Astrocyte of the spinal cord (primary cell): ENCODE results near the gene TEKT2.

ENCODE experiments used
- DNase-seq: peaks from one replicate; pipeline ENCODE4 v3.0.0; 2011; ENCODE audit warnings: low read depth, low spot score
- H3K4me3 ChIP-seq: 2 replicates; pipeline ENCODE4 v1.5.1; 2011; ENCODE audit warnings: low read depth, mild to moderate bottlenecking, low read length, moderate library complexity
- in situ Hi-C: cut with HindIII; loops from 2 replicates; pipeline ENCODE4 v1.10.0; 2017; ENCODE audit warnings: low sequenced_read_pairs
- TF ChIP-seq, protein P1 (sequence below): IDR thresholded peaks from 2 replicates; pipeline ENCODE4 v1.5.1; 2012; ENCODE audit warnings: low read depth, mild to moderate bottlenecking, low read length, inconsistent platforms

Gene TEKT2

DNA sequence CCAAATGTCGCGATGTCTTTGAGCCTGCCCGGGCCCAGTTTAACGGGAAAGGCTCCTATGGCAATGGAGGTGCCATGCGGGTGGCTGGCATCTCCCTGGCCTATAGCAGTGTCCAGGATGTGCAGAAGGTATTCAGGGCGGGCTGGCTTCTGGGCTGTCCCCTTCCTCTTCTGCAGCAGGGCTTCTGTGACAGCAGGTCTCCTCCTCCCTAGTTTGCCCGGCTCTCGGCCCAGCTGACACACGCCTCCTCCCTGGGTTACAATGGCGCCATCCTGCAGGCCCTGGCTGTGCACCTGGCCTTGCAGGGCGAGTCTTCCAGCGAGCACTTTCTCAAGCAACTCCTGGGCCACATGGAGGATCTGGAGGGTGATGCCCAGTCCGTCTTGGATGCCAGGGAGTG lies 7.8 kb downstream of the TEKT2 start:
- in situ Hi-C loops, result no loop called here
- no peak overlapping the region for H3K4me3 ChIP-seq
- TF ChIP-seq, protein P1, sequence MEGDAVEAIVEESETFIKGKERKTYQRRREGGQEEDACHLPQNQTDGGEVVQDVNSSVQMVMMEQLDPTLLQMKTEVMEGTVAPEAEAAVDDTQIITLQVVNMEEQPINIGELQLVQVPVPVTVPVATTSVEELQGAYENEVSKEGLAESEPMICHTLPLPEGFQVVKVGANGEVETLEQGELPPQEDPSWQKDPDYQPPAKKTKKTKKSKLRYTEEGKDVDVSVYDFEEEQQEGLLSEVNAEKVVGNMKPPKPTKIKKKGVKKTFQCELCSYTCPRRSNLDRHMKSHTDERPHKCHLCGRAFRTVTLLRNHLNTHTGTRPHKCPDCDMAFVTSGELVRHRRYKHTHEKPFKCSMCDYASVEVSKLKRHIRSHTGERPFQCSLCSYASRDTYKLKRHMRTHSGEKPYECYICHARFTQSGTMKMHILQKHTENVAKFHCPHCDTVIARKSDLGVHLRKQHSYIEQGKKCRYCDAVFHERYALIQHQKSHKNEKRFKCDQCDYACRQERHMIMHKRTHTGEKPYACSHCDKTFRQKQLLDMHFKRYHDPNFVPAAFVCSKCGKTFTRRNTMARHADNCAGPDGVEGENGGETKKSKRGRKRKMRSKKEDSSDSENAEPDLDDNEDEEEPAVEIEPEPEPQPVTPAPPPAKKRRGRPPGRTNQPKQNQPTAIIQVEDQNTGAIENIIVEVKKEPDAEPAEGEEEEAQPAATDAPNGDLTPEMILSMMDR, result no peak
- no peak for DNase-seq

DNA sequence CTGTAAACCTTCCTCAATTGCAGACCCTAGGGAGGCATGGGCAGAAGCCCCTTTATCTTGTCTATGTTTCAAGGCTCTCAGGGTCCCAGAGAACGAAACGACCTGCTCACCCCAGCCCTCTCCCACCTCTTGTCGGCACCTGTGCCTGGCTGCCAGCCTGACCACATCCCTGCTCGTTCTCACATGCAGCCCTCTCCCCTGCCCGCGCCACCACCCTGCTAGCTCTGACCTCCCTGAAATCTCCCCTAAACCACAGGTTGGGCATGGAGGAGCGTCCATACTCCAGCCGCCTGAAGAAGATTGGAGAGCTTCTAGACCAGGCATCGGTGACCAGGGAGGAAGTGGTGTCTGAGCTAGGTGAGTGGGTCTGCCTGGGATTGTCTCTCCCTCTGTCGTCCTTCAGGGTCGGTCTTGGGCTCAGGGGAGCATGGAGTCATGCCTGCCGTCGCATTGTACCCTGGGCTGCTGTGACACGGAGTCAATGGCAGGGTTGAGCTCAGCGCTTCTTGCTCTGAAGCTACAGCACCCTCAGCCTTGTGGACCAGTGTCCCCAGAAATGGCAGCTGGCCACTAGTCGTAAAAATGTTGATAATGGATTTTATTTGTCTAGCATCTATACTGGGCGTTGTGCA lies 8.4 kb downstream of the TEKT2 start:
- TF ChIP-seq, protein P1, result no peak
- in situ Hi-C loops, result no loop called here
- no peak overlapping the region for H3K4me3 ChIP-seq
- DNase-seq, result no peak

DNA sequence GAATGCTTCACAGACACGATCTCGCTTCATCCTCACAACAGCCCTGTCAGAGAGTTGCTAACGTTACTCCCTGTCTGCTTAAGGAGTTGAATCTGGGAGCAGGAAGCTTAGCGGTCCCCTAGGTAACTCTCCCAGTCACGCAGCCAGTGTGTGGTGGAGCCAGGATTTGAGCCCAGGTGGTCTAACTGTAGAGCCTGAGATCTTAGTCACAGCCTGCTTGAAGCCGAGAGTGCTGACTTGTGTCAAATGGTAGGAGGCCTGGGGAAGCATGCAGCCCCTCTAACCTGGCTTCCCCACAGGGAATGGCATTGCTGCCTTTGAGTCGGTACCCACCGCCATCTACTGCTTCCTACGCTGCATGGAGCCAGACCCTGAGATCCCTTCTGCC lies 8.9 kb downstream of the TEKT2 start:
- H3K4me3 ChIP-seq, result no peak overlapping the region
- in situ Hi-C loops, result no loop called here
- no peak for DNase-seq
- TF ChIP-seq, protein P1, result no peak

DNA sequence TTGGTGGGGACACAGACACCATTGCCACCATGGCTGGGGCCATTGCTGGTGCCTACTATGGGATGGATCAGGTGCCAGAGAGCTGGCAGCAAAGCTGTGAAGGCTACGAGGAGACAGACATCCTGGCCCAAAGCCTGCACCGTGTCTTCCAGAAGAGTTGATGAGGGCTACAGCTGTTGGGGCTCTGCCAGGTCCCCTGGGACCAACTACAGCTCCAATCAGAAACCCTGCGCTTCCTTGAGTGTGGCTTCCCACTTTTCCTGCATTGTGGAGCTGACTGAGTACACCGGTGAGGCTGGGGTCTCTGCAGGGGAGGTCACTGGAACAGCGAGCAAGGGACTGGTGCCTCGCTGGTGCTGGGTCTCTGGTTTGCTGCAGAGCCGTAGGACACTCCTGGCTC lies 9.3 kb downstream of the TEKT2 start:
- H3K4me3 ChIP-seq, result no peak overlapping the region
- in situ Hi-C loops, result no loop called here
- TF ChIP-seq, protein P1, result no peak
- DNase-seq, result no peak

DNA sequence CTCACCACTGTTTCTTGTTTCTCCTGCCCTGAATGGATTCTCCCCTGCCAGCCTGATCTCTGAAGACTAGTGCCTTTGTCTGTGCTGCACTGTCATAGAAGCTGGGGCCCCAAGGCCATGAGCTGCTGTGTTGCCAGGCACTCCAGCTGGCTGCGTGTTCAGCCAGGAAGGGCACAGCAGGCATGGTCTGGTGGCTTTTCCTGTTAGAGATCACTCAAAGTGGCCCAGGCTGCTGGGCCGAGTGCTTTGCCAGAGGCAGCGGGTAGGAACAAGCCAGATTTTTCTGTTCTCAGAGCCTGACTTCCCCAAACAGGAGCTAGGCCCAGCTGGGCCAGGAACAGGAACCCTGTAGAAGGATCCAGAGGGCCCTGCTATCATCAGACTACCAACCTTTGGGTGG lies 10.0 kb downstream of the TEKT2 start:
- DNase-seq, result no peak
- in situ Hi-C loops, result no loop called here

DNA sequence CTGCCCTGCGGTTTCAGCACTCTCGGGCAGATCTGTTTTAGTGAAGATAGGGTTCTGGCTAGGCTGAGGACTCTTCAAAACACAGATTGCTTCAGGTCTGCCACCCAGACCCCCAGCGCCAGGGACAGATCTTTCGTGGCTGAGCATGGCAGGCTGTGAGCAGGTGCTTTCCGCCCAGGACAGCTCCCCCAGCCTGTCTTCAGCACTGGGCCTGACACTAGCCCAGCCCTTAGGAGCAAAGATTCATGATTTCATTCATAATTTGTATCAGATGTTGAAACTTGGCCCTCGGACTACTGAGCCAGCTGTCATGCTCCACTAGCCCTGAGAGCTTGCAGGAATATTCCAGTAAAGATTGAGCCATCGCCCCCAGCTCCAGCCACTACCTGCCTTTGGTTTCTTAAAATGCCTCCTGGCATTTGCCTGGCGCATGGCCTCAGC lies 10.7 kb downstream of the TEKT2 start:
- in situ Hi-C loops, result no loop called here
- no peak for DNase-seq
- TF ChIP-seq, protein P1, result no peak
- no peak overlapping the region for H3K4me3 ChIP-seq

More for the DNA sequence above, 10.0 kb downstream of the TEKT2 start:
- no peak overlapping the region for H3K4me3 ChIP-seq
- TF ChIP-seq, protein P1, result no peak
